NB4 (cell line): Measurements from ENCODE around the gene AFF3.

Source experiments
- DNase-seq: peaks from one replicate; pipeline ENCODE4 v3.0.0; 2010; ENCODE audit warnings: low read depth
- H3K4me3 ChIP-seq: one replicate; pipeline ENCODE4 v1.5.1; 2011; ENCODE audit warnings: mild to moderate bottlenecking, low read depth, low read length, moderate library complexity
- MYC ChIP-seq: IDR thresholded peaks from 2 replicates; pipeline ENCODE4 v1.6.1; 2011; ENCODE audit warnings: low read depth, low read length
- POLR2A ChIP-seq: IDR thresholded peaks from 2 replicates; pipeline ENCODE4 v1.6.1; 2011; ENCODE audit warnings: mild to moderate bottlenecking; ENCODE audit not compliant: insufficient read length; ENCODE audit errors: extremely low read depth
- TF ChIP-seq, protein P1 (sequence below): IDR thresholded peaks from 2 replicates; pipeline ENCODE4 v1.6.1; 2011; ENCODE audit warnings: low read depth, low read length
- TF ChIP-seq, protein P2 (sequence below): IDR thresholded peaks from one replicate; pipeline ENCODE4 v1.5.1; 2012; ENCODE audit warnings: low read depth, low read length

The AFF3 gene

DNA sequence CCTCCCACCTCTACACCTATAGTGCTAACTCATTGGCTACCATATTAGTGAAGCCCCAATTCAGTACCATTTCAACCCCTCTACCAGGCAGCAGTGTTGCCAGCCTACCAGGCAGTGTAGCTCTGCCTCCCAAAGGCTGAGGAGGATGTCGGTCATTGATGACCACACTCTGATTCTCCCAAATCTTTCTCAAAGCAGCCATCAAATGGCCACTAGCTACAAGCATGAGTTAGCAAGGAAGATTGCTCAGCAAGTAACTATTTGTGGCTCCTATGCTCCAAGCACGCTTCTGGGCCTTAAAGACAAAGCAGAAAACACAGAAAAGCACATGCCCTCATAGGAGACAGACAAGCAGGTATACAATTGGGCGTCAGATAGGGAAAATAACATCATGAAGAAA lies 42.7 kb upstream of the AFF3 start:
- DNase-seq = no peak
- no peak overlapping the region for H3K4me3 ChIP-seq
- TF ChIP-seq POLR2A (no peak), MYC (no peak)
- TF ChIP-seq, protein P1, sequence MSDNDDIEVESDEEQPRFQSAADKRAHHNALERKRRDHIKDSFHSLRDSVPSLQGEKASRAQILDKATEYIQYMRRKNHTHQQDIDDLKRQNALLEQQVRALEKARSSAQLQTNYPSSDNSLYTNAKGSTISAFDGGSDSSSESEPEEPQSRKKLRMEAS = no peak
- TF ChIP-seq, protein P2, sequence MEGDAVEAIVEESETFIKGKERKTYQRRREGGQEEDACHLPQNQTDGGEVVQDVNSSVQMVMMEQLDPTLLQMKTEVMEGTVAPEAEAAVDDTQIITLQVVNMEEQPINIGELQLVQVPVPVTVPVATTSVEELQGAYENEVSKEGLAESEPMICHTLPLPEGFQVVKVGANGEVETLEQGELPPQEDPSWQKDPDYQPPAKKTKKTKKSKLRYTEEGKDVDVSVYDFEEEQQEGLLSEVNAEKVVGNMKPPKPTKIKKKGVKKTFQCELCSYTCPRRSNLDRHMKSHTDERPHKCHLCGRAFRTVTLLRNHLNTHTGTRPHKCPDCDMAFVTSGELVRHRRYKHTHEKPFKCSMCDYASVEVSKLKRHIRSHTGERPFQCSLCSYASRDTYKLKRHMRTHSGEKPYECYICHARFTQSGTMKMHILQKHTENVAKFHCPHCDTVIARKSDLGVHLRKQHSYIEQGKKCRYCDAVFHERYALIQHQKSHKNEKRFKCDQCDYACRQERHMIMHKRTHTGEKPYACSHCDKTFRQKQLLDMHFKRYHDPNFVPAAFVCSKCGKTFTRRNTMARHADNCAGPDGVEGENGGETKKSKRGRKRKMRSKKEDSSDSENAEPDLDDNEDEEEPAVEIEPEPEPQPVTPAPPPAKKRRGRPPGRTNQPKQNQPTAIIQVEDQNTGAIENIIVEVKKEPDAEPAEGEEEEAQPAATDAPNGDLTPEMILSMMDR = no peak

DNA sequence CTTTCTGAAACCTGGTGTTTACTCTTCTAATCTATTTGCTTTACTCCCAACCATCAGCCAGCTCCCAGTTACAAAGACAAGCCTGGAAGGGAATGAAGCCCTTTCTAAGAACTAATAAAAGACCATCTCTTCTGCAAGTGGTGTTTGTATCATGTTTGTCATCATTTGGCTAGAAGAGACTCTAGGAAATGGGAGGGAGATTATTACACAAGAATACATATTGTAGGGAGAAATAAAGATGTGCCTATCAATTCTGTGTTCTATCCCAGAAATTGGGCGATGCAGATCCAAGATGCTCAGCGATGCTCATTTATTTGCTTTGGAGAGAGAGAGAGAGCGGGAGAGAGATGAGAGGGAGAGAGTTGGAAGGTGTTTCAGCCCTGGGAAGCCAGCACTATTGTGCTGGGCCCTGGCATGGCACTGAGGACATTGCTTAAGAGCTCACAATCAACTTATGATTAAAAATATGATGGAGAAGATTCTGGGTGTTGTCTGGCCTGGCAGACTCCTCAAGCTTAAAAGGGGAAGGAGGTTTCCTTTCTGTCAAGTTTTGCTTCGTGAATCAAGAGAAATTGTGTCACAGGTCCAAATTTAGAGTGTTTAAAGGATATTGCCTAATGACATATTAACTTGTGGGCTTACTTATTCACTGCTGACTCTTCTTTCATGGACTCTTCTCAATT lies 41.8 kb upstream of the AFF3 start:
- peak; percentile 84 for DNase-seq
- H3K4me3 ChIP-seq = no peak overlapping the region
- TF ChIP-seq, protein P1 = no peak
- TF ChIP-seq POLR2A = no peak

DNA sequence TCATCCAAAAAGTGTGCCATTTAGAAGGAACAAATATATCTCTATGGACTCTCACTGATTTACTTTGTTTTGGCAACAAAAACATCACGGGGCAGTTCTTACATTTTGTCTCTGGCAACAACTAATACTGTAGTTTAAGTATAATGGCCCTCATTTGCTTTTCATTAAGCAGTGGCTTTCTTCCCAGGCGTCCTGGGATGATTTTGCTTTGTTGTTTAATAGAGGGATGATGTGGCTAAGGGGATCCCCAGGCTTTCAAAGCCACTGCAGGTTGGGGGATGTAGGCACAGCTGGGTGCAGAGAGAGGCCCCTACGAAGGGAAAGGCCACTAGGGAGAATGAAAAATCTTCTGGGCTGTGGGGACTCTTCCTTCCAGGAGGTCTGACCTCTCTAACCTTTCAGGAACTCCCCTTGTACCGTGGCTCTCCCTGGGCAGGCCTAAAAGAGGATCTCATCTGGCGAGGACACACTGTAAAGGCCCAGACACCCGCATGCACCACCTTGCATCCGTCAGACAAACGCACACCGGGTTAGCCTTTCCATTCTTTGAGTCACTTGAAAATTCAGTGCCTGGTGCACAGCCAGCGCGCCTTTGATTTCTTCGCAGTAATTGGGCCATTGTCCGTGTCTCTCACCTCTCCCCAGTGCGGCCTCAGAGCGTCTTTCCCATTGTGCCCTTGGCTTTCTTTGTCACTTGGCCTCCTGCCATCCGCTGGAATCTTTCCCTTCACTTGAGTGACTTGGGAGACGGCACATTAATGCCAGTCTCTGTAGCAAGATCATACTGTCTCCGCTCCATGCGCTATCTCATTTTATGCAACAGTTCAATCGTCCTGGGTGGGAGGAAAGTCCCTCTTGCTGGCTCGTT lies 40.3 kb upstream of the AFF3 start:
- no peak overlapping the region for H3K4me3 ChIP-seq

DNA sequence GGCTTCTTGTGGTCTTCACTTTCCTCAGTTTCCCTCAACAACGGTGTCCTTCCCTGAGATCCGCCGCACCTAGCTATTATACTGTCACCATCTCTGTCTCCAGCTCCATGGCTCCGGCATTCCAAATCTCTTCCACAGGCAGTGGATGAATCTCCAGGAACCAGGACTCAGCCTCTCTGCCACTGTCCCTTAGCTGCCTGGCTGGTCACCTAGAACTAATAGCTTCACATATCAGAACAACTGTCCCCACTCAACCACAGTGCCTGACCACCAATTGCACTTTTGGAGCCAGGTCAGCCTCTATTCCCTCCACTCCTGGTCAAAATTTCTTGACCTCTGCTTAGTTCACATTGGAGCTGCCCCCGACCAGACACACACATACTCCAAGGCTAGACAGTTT lies 38.1 kb upstream of the AFF3 start:
- DNase-seq = no peak
- no peak overlapping the region for H3K4me3 ChIP-seq
- TF ChIP-seq, protein P1 = no peak
- TF ChIP-seq POLR2A = no peak
- TF ChIP-seq MYC = no peak
- TF ChIP-seq, protein P2 = no peak

More for the DNA sequence above, 40.3 kb upstream of the AFF3 start:
- no peak for DNase-seq
- no peak for TF ChIP-seq POLR2A

DNA sequence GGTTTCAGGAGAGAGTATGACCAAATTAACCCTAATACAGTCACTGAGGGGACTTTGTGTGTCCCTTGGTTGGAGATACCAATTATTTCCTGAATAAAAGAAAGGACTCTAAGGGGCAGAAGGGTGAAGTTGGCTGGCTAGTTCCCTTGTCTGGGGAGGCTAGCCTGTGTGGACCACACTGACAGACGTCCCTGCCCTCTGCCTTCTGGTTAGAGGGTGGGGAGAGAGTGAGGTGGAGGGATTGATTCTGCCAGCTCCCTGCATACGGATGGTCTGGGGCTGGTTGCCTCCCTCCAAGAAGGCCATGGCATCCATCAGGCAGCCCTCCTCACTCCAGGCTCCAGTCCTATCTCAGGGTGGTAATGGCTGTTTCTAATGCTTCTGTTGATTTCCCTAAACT lies 37.4 kb upstream of the AFF3 start:
- DNase-seq = no peak
- no peak overlapping the region for H3K4me3 ChIP-seq
- TF ChIP-seq, protein P2 = no peak
- TF ChIP-seq POLR2A = no peak
- TF ChIP-seq, protein P1 = no peak
- TF ChIP-seq MYC = no peak

DNA sequence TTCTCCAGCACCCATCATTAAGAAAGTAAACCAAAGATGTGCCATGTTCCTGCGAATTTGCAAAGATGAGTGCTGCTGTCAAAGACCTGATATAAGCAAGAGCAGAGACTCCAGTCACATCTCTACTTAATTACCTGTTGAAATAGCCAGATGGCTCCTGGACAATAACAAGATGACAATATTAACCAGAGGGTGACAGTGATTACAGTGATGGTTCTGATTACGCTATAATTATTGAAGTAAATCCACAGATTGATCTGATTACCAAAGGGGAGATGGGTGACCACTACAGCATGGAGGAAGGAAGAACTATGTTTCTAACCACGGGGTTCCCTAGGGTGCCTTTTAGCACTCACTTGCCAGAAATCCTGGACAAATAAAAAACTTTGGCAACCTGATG lies 36.5 kb upstream of the AFF3 start:
- H3K4me3 ChIP-seq = no peak overlapping the region
- TF ChIP-seq MYC (no peak), POLR2A (no peak)
- TF ChIP-seq, protein P2 = no peak
- TF ChIP-seq, protein P1 = no peak
- no peak for DNase-seq
